CD4-positive, alpha-beta T cell treated with Interleukin-6 for 4 hours (primary cell): ENCODE data around the gene KPNA5.
"Not testable (repeated sequence)": the region's sequence is repeated elsewhere in the genome, so short reads cannot be mapped to it uniquely, and the experiment has no call there.

Experiments used
- DNase-seq: peaks from one replicate; pipeline ENCODE4 v3.0.0-alpha.2; 2020; ENCODE audit warnings: mixed read lengths

The KPNA5 gene

DNA sequence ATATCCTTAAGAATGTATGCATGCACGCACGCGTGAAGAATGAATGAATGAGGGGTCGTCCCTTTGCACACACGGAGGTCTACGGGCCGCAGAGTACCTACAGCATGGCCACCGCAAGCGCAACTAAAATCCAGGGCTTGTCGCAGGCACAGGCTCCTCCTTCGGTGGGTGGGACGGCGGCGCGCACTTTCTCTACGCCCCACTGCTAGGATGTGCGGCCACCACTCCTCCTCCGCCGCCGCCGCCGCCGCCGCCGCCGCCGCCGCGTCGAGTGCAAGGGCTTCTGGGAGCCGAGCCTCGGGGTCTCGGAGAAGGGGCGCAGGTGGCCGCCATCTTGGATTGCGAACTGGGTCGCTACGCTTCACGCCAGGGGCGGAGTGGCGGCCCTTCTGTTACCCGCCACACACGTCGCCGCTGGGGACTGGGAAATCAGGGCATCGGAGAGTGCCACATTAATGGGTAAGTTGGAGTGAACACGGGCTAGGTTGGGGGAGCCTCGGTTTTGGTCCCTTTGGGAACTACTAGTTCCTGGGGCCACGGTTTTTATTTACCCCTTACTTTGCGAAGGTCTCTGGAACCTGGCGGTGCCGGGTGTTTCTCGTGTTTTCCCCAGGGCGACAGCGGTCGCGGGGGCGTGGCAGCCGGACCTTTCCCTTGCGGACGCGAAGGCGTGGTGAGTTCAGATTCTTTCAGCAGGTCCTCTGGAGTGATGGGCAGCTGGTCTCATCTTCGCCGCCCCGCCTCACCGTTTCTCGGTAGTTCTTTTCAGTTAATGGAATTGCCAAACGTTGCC lies at the start of gene KPNA5:
TSS of gene KPNA5 (plus strand) at position 332 of the 793 bp plus-strand sequence. CDS start at position 456, 124 bp downstream.
- peak; percentile 95 for DNase-seq

DNA sequence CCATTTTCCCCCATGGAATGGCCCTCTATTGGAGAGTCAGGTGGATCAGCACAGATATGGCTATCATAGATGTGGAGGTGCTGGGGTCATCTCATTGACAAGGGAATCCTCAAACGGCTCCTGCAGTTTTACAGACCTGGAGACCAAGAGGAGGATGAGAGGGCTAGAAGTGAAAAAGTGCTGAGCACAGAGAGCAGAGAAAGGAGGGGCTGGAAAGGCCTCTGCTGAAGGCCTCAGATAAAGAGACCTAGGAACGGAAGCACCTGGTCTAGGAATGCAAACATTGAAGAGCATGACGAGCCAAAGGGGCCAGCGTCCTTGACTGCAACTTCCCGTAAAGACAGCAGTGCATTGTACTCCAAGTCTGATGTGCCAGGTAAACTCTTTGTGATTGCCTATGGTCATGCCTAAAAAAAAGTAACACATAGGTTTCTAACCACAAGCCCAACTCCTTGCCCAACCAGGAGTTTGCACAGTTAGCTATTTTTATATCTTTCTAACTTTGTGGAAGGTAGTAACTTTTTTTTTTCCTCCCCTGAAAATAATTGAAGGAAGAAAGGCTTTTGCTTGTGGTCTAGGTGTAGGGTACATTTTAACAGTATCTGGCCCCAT lies 49.5 kb upstream of the KPNA5 start:
- DNase-seq: no peak

DNA sequence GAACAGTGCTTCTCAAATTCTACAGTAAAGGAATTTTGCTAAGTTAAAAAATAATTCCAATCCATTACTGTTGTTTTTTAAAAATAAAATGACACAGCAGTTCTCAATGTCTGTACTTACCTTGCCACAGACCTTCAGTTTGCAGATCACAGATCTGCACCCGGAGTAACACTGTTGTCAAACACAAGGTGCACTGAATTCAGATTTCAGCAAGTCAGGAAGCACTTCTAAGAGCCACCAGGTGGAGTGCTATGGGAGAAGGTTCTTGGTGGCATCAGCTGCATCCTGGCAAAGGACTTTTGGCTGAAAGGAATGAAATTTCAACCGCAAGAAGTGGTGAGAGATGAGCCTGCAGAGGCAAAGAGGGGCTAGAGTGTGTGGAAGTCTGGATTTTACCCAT lies 47.3 kb upstream of the KPNA5 start:
- DNase-seq: no peak

DNA sequence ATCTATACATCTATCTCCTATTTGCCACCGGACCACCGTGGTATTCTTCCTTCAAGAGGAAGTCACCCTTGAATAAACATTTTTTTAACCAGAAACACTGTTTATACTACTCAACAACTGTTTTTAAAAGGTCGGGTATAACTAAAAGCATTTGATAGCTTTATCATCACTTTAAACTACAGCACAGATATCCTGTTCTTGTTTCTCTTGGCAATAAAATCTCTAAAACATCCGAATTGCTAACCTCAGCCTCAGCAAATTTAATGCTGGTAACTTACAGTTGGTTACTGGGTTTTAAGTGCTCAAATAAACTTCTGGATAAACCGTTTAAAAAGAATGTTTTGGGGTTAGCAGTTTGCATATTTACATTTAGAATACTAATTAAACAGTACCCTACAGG lies 32.9 kb upstream of the KPNA5 start:
- no peak for DNase-seq

GRCh38 chr6:116649129-116649528 lies 31.9 kb upstream of the KPNA5 start:
- DNase-seq: no peak

DNA sequence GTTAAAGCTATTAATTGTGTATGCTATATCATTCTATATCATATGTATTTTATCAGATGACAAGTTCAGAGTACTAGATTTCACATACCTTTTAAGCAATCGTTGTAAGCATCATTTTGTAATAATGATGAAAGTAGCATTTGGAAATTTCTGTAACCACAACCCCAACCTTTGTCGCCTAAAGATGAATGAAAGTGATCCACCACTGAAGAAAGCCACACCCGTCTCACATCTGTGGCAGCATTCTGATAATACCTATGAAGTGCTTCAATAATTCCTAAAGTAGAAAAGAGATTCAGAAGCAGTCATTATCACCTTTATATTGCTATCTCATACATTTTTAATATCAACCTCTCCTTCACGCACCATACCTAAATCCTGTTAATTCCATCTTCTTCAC lies 29.1 kb upstream of the KPNA5 start:
- DNase-seq: no peak

DNA sequence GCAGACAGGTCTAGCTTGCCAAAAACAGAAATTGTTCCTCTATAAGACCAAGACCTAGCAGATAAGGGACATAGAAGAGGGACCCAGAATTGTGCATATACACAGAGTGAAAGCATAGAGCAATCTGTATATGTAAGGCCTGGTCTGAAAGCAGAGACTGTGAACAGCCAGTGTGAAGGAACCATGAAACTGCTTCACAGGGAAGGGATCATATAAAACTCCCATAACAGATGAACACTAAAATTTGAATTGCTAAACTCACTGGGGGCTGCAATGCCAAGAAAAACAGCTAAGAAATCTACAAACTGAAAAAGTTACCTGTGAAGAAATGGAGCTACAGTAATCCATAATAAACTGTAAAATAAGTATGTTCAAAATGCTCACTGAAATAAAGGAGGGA lies 19.4 kb upstream of the KPNA5 start:
- DNase-seq: no peak

GRCh38 chr6:116662202-116662601 lies 18.8 kb upstream of the KPNA5 start:
- DNase-seq: no peak

- no peak for DNase-seq
These were observed 17.7 kb upstream of the KPNA5 start for GRCh38 chr6:116663308-116663707.

DNA sequence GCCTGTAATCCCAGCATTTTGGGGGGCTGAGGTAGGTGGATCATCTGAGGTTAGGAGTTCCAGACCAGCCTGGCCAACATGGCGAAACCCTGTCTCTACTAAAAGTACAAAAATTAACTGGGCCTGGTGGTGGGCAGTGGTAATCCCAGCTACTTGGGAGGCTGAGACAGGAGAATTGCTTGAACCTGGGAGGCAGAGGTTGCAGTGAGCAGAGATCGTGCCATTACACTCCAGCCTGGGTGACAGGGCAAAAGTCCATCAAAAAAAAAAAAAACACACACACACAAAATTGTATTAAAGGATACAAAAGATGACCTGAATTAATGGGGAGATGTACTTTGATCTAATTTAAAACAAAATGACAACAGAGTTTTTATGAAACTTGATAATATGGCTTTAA lies 16.8 kb upstream of the KPNA5 start:
- DNase-seq: not testable (repeated sequence)

DNA sequence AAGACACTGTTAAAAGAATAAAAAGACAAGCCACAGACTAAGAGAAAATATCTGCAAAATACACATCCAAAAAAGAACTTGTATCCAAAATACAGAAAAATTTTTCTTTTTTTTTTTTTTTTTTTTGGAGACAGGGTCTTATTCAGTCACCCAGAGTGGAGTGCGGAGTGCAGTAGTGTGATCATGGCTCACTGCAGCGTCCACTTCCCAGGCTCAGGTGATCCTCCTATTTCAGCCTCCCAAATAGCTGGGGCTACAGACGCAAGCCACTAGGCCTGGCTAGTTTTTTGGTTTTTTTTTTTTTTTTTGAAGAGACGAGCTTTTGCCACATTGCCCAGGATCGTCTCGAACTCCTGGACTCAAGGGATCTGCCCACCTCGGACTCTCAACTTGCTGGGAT lies 15.5 kb upstream of the KPNA5 start:
- no peak for DNase-seq

DNA sequence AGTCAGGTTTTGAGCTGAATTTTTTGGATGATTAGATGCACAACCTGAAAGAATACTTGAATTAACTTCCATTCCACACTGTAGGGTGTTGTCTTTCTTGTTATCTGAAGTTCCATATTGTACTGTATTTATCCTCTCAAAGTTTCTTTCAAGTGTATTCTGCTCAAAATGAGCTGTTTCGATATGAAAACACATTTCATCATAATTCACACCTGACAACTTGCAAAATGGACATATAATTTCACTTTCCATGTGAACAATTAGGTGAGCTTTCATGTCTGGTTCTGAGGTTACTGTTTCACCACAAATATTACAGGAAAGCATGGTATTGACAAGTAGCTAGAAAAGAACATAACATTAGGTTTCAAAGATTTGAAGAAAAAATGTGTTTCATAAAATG lies 14.1 kb upstream of the KPNA5 start:
- no peak for DNase-seq

DNA sequence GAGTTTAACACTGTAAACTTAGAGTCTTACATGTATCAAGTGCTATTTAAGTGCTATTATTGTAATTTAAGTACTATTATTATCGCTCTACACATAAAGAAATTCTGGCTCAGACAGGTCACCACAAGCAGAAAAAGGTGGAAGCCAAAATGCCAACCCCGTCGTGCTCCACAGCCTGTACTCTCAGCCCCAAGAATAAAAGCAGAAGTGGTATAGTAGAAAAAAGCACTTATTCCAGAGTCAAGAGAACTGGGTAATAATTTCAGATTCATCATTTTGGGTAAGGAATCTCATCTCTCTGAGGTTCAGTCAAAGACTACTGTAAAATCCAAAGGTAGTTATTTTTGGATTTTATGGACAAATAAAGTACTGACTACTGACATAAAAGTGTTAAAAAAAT lies 13.4 kb upstream of the KPNA5 start:
- DNase-seq: no peak

DNA sequence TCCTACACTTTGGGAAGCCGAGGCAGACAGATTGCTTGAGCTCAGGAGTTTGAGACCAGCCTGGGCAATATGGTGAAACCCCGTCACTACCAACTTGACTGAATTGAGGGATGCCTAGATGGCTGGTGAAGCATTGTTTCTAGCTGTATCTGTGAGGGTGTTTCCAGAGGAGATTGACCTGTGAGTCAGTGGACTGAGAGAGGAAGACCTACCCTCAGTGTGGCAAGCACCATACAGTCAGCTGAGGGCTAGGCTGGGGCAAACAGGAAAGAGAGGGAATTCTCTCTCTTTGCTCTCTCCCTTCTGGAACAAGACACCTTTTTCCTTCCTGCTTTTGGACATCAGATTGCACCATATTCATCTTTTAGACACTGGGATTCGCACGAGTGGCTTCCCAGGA lies 8.7 kb upstream of the KPNA5 start:
- no peak for DNase-seq

GRCh38 chr6:116676021-116676420 lies 5.0 kb upstream of the KPNA5 start:
- DNase-seq: no peak

GRCh38 chr6:116682334-116682712 lies 1.3 kb downstream of the KPNA5 start:
- peak; percentile 59 for DNase-seq

GRCh38 chr6:116685437-116685993 lies 4.5 kb downstream of the KPNA5 start:
- DNase-seq: no peak

DNA sequence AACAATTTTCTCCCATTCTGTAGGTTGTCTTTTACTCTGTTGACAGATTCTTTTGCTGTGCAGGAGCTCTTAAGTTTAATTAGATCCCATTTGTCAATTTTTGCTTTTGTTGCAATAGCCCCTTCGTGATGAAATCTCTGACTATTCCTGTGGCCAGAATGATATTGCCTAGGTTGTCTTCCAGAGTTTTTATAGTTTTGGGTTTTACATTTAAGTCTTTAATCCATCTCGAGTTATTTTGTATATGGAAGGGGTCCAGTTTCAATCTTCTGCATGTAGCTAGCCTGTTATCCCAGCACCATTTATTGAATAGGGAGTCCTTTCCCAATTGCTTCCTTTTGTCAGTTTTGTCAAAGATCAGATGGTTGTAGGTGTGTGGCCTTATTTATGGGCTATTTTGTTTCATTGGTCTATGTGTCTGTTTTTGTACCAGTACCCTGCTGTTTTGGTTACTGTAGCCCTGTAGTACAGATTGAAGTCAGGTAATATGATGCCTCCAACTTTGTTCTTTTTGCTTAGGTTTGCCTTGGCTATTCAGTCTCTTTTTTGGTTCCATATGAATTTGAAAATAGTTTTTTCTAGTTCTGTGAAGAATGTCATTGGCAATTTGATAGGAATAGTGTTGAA lies 5.6 kb downstream of the KPNA5 start:
- not testable (repeated sequence) for DNase-seq

GRCh38 chr6:116691154-116691553 lies 10.1 kb downstream of the KPNA5 start:
- no peak for DNase-seq

DNA sequence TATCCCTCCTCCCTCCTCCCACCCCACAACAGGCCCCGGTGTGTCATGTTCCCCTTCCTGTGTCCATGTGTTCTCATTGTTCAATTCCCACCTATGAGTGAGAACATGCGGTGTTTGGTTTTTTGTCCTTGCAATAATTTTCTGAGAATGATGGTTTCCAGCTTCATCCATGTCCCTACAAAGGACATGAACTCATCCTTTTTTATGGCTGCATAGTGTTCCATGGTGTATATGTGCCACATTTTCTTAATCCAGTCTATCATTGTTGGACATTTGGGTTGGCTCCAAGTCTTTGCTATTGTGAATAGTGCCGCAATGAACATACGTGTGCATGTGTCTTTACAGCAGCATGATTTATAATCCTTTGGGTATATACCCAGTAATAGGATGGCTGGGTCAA lies 11.9 kb downstream of the KPNA5 start:
- not testable (repeated sequence) for DNase-seq

GRCh38 chr6:116693275-116693674 lies 12.3 kb downstream of the KPNA5 start:
- not testable (repeated sequence) for DNase-seq

DNA sequence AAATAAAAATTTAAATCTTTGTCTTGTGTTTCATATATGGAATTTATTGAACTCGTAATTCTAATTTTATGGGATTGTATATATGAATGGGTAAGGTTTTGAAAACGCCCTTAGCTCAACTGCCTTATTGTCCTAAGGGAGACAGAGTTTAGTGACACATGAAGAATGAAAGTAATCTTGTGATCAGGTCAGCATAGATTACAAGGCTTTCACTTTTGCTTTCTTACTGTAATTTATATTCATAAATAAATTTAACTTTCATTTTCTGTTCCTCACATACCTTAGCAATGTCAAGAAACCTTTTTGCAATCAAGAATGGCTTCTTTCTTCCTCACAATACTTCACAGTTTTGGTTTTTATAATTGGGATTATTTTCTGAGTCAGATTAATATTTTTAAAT lies 14.4 kb downstream of the KPNA5 start:
- DNase-seq: no peak

DNA sequence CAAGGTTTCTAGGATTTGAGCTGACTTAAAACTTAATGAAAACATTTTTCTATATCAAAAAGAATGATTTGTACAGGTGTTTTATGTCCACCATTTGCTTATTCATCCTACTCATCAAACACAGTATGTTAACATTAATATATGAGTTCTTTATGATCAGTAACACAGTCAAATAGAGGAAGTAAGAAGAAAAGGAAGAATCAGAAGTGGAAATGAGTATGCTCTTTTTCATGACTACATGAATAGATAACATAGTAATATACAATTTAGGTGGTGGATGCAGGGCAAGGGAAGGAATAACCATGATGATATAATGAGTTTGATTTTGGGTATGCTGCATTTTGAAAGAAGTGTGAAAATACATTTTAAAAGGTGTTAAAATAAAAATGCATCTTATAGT lies 16.5 kb downstream of the KPNA5 start:
- DNase-seq: no peak

- not testable (repeated sequence) for DNase-seq
These were observed 22.9 kb downstream of the KPNA5 start for GRCh38 chr6:116703888-116704287.
